ENCODE results near the gene KIRREL2. TPM values are rescaled to one million over a fixed set of nuclear protein-coding genes. Genes with fewer than 3 reads are reported as not detected.
"Not testable (repeated sequence)": the region's sequence is repeated elsewhere in the genome, so short reads cannot be mapped to it uniquely, and the experiment has no call there.

Gene KIRREL2
- total RNA-seq, 3 donors from 2014 or later (not counting 1 experiment from before 2014, with no cell fraction given) = 0.27 TPM; not detected in 2

DNA sequence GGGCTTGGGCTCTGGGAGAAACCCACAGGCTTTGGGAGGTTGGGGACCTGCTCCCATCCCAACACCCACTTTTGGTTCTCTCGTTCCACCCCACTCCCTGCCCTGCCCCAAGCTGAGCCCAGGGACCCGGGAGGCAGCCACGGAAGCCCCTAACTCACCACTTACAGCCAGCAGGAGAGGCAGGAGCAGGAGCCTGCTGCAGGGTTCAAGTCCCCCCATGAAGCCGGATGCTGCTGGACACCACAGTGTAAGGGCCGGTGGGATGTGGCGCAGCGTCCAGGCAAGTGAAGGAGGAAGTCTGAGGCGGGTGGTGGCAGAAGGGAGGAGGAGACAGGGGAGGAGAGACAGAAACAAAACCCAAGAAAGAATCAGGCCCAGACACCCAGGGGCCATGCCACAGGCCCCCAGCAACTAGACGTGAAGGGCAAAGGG lies 51.3 kb downstream of the KIRREL2 start, which contains the start of gene TYROBP:
TSS of gene TYROBP (minus strand) at position 286 of the 432 bp plus-strand sequence. CDS start at position 219, 67 bp downstream.
- Histone ChIP-seq H3K4me1 (ENCODE audit: control insufficient read depth, insufficient read depth, low read length) (peaks cover 84% of the 10 kb centered on the region), H3K27ac (ENCODE audit: low read length) (peak within 1 kb of the TSS; percentile 93), H3K27me3 (ENCODE audit: control insufficient read depth, insufficient read depth, low read length) (no peaks in the 10 kb centered on the region), H3K4me3 (ENCODE audit: low read length) (peak within 1 kb of the TSS; percentile 72), H3K9me3 (ENCODE audit: control insufficient read depth, insufficient read depth, low read length) (no peaks in the 10 kb centered on the region), H3K36me3 (ENCODE audit: control insufficient read depth, insufficient read depth, low read length) (peaks cover 11% of the 10 kb centered on the region)
- WGBS (ENCODE audit: insufficient coverage) = 29% methylated on average over 9 of the region's 9 CpGs
- H3K4me1 Mint-ChIP-seq = peaks cover 57 to 59% of the 10 kb centered on the region in 2 donors
- H3K4me3 Mint-ChIP-seq = peak within 1 kb of the TSS; percentile 97
- ATAC-seq (peak; percentile 6 to 38 (median 16)), DNase-seq (no peak)
- intact Hi-C loops (cut with micrococcal nuclease) = loop anchor here (10.0 kb wide), 1 partner anchor 163 kb away; the partner anchor contains the start of genes IGFLR1, LIN37, PSENEN and U2AF1L4
- H3K9me3 Mint-ChIP-seq = no peaks in the 10 kb centered on the region
- no peaks in the 10 kb centered on the region for H3K27me3 Mint-ChIP-seq (ENCODE audit: low read depth in 2 of 2)
- no peaks in the 10 kb centered on the region for H3K36me3 Mint-ChIP-seq
- H3K27ac Mint-ChIP-seq = peak within 1 kb of the TSS; percentile 90 to 97
- TF ChIP-seq CTCF (IDR thresholded peaks at IDR 0.05) = no peak

DNA sequence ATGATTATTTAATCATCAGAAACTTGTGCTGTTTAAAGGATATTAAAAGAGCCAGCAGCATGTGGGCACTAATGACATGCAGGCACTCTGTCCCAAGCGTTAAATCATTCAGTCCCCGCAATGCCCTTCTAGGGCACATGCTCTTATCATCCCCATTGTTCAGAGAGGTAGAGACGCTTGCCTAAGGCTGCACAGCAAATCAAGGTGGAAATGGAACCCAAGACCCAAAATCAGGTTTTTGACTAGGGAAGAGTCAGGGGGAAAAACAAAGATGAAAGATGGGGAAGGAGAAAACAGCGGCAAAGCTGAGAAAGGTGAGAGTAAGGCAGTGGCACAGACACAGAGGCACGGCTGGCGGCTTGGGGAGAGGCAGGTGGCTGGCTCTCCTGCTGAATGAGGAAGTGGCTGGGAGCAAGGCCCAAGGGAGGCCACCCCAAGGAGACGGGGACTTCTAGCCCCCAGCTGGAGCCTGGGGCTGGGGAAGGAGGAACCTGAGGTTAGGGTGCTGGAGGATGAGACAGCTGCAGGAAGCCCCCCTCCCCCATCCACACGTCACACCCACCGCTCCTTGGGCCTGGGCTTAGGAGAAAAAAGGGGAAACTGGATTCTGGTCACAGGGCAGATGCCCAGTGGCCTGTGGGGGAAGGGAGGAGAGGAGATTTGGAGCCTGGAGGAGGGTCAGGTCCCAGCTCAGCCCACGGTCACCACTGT lies 52.4 kb downstream of the KIRREL2 start:
- Histone ChIP-seq H3K4me3 (ENCODE audit: low read length) (no peak overlapping the region), H3K27ac (ENCODE audit: low read length) (peak overlapping the region; percentile 93), H3K9me3 (ENCODE audit: control insufficient read depth, insufficient read depth, low read length) (no peaks in the 10 kb centered on the region), H3K4me1 (ENCODE audit: control insufficient read depth, insufficient read depth, low read length) (peaks cover 73% of the 10 kb centered on the region), H3K36me3 (ENCODE audit: control insufficient read depth, insufficient read depth, low read length) (peaks cover 9% of the 10 kb centered on the region), H3K27me3 (ENCODE audit: control insufficient read depth, insufficient read depth, low read length) (no peaks in the 10 kb centered on the region)
- DNase-seq (peak in 1 of 2 donors; percentile 49), ATAC-seq (peak; percentile 33 to 81 (median 39))
- no peaks in the 10 kb centered on the region for H3K36me3 Mint-ChIP-seq
- WGBS (ENCODE audit: insufficient coverage) = 26% methylated on average over 8 of the region's 10 CpGs
- H3K27ac Mint-ChIP-seq = peak overlapping the region; percentile 90 to 97
- H3K4me3 Mint-ChIP-seq = peak overlapping the region; percentile 97
- no peak for TF ChIP-seq CTCF (IDR thresholded peaks at IDR 0.05)
- H3K4me1 Mint-ChIP-seq = peaks cover 46 to 48% of the 10 kb centered on the region in 2 donors
- intact Hi-C loops (cut with micrococcal nuclease) = loop anchor here (10.0 kb wide), 1 partner anchor 164 kb away; the partner anchor contains the start of genes IGFLR1, LIN37, PSENEN and U2AF1L4
- H3K9me3 Mint-ChIP-seq = no peaks in the 10 kb centered on the region
- H3K27me3 Mint-ChIP-seq (ENCODE audit: low read depth in 2 of 2) = no peaks in the 10 kb centered on the region

DNA sequence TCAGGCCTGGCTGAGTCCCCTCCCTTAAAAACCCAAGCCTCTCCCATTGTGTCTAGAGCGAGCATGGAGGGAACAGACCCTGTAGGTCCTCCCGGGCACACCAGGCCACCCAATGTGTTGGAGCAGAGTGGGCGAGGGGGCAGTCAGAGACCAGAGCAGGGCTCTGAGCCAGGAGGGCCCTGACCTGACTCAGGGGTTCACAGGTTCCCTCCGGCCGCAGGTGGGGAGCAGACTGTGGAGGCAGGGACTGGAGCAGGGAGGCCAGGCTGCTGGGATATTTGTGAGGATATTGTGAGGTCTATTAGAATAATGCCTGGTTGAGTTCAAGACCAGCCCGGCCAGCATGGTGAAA lies 52.9 kb downstream of the KIRREL2 start:
- Histone ChIP-seq H3K27me3 (ENCODE audit: control insufficient read depth, insufficient read depth, low read length) (no peaks in the 10 kb centered on the region), H3K9me3 (ENCODE audit: control insufficient read depth, insufficient read depth, low read length) (no peaks in the 10 kb centered on the region), H3K4me1 (ENCODE audit: control insufficient read depth, insufficient read depth, low read length) (peaks cover 68% of the 10 kb centered on the region), H3K36me3 (ENCODE audit: control insufficient read depth, insufficient read depth, low read length) (peaks cover 5% of the 10 kb centered on the region), H3K27ac (ENCODE audit: low read length) (peak overlapping the region; percentile 93), H3K4me3 (ENCODE audit: low read length) (no peak overlapping the region)
- Mint-ChIP-seq H3K4me3 (no peak overlapping the region), H3K4me1 (peaks cover 42 to 43% of the 10 kb centered on the region in 2 donors), H3K27me3 (ENCODE audit: low read depth in 2 of 2) (no peaks in the 10 kb centered on the region), H3K36me3 (no peaks in the 10 kb centered on the region), H3K27ac (peak overlapping the region; percentile 90 to 97), H3K9me3 (no peaks in the 10 kb centered on the region)
- WGBS (ENCODE audit: insufficient coverage) = 66% methylated on average over 6 of the region's 6 CpGs
- intact Hi-C loops (cut with micrococcal nuclease) = loop anchor here (10.0 kb wide), 1 partner anchor 165 kb away; the partner anchor contains the start of genes IGFLR1, LIN37, PSENEN and U2AF1L4
- ATAC-seq (no peak), DNase-seq (no peak)
- TF ChIP-seq CTCF (IDR thresholded peaks at IDR 0.05) = no peak

- H3K9me3 Mint-ChIP-seq; H3K4me3 ChIP-seq (ENCODE audit: low read length); H3K4me3 Mint-ChIP-seq; H3K27me3 Mint-ChIP-seq (ENCODE audit: low read depth in 2 of 2); H3K27me3 ChIP-seq (ENCODE audit: control insufficient read depth, insufficient read depth, low read length); ATAC-seq; intact Hi-C loops (cut with micrococcal nuclease); DNase-seq; H3K27ac ChIP-seq (ENCODE audit: low read length); H3K9me3 ChIP-seq (ENCODE audit: control insufficient read depth, insufficient read depth, low read length); H3K36me3 ChIP-seq (ENCODE audit: control insufficient read depth, insufficient read depth, low read length); H3K36me3 Mint-ChIP-seq: not testable (repeated sequence)
- peaks cover 36 to 39% of the 10 kb centered on the region in 2 donors for H3K4me1 Mint-ChIP-seq
- 96% methylated on average over 12 of the region's 14 CpGs for WGBS (ENCODE audit: insufficient coverage)
- peak overlapping the region; percentile 29 to 90 for H3K27ac Mint-ChIP-seq
- peaks cover 61% of the 10 kb centered on the region for H3K4me1 ChIP-seq (ENCODE audit: control insufficient read depth, insufficient read depth, low read length)
Measured at GRCh38 chr19:35910355-35910754, 53.6 kb downstream of the KIRREL2 start.

Measured in natural killer cell (primary cell).